ENCODE measurements around the gene ATIC. TPM values are rescaled to one million over a fixed set of nuclear protein-coding genes. Genes with fewer than 3 reads are reported as not detected.

ATIC gene
- total and polyA plus RNA-seq, 9 donors: 20.8 to 126 (median 63.7) TPM

DNA sequence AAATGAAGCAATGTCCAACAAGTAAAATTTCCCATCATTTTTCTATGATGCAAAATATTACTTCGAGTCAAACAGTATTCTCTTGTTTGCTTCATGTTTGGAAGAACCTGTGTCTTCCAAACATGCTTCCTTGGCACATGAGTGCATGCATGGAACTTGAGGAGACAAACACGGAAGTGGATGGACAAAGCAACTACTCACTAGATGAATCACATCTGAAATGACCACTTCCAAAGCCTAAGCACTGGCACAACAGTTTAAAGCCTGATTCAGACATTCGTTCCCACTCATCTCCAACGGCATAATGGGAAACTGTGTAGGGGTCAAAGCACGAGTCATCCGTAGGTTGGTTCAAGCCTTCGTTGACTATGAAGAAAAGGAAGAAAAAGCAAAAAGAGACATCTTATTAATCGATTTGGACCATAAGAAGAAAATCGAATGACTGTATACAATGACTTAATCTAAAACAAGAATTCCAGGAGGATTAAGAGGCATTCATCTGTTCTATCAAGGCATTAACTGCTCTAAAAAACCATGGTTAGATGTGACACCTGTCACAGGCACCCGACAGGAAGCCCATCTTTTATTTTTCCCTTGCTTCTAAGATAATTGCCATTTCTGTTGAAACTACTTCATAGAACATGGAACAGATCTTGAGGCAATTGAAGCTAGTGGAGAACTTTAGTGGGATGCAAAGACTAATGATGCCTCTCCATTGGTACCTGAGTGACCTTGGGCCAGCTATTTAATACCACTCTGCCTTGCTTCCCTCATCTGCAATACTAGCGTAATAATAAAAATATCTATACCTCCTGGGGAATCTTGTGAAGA lies 56.0 kb downstream of the ATIC start:
- Histone ChIP-seq H3K4me3 (no peak overlapping the region), H3K27me3 (no peaks in the 10 kb centered on the region), H3K4me1 (ENCODE audit: insufficient read depth) (no peaks in the 10 kb centered on the region), H3K36me3 (no peaks in the 10 kb centered on the region), H3K27ac (no peak overlapping the region), H3K9me3 (no peaks in the 10 kb centered on the region)
- TF ChIP-seq CTCF (IDR thresholded peaks at IDR 0.05) (no peak), EP300 (IDR thresholded peaks at IDR 0.05) (no peak), POLR2A (IDR thresholded peaks at IDR 0.05) (no peak)
- intact Hi-C loops (cut with DNase I): no loop called here
- 84 to 87% (median 87%) methylated on average over 11 of the region's 11 CpGs for WGBS, 3 donors
- no peak for DNase-seq

- TF ChIP-seq CTCF (IDR thresholded peaks at IDR 0.05) (no peak), EP300 (IDR thresholded peaks at IDR 0.05) (no peak)
- no peaks in the 10 kb centered on the region for H3K9me3 ChIP-seq
- DNase-seq: no peak
- no peak overlapping the region for H3K27ac ChIP-seq
- intact Hi-C loops (cut with DNase I): no loop called here
- H3K4me1 ChIP-seq (ENCODE audit: insufficient read depth): no peaks in the 10 kb centered on the region
- H3K36me3 ChIP-seq: no peaks in the 10 kb centered on the region
- H3K4me3 ChIP-seq: no peak overlapping the region
- no peaks in the 10 kb centered on the region for H3K27me3 ChIP-seq
These were observed 56.6 kb downstream of the ATIC start for GRCh38 chr2:215368493-215368809.

GRCh38 chr2:215369181-215369760 lies 57.4 kb downstream of the ATIC start:
- no peak for TF ChIP-seq CTCF (IDR thresholded peaks at IDR 0.05)
- TF ChIP-seq EP300 (IDR thresholded peaks at IDR 0.05): no peak

DNA sequence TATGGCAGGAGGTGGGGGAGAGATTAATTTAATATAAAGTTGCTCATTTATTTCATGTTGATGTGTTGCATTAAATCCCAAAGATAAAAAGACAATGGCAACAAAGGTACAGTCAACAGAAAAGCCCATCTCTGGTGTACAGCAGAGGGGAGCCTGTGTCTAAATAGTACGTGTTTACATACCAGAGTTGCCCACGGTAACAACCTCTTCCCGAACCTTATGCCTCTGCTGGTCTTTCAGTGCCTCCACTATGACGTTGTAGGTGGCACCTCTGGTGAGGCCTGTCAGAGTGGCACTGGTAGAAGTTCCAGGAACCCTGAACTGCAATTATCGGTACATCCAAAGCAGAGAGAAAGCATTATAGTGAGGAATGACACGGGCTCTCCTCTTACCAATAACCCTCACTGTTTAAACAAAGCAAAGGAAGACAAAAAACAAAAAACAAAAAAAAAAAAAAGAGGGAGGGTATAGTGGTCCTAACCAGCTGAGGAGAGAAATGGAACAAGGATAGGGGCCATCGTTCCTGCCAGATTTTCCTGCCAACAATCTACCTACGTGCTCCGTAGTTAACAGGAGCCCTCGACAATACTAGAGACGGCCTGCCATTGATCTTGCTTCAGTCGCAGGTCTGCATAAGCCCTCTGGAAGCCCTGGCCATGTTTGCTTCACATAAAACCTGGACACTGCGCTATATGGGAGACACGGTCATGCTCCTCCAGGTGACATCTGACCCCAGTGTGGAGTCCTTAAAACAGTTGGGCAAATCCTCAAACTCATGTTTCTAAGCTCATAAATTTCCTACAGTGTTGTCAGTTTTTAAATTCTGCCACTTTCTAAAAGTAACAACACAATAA lies 58.5 kb downstream of the ATIC start:
- Histone ChIP-seq H3K27ac (no peak overlapping the region), H3K36me3 (peaks cover 4% of the 10 kb centered on the region)

More at GRCh38 chr2:215369181-215369760, 57.4 kb downstream of the ATIC start:
- no peak overlapping the region for H3K4me3 ChIP-seq
- no peak overlapping the region for H3K27ac ChIP-seq
- no peaks in the 10 kb centered on the region for H3K9me3 ChIP-seq
- intact Hi-C loops (cut with DNase I): no loop called here
- H3K4me1 ChIP-seq (ENCODE audit: insufficient read depth): no peaks in the 10 kb centered on the region
- no peaks in the 10 kb centered on the region for H3K27me3 ChIP-seq
- no peak for DNase-seq
- 43 to 59% (median 44%) methylated on average over 3 of the region's 3 CpGs for WGBS, 3 donors
- H3K36me3 ChIP-seq: no peaks in the 10 kb centered on the region

More for the DNA sequence above, 58.5 kb downstream of the ATIC start:
- H3K4me3 ChIP-seq: no peak overlapping the region
- intact Hi-C loops (cut with DNase I): no loop called here
- no peak for DNase-seq
- no peak for TF ChIP-seq CTCF (IDR thresholded peaks at IDR 0.05)
- H3K27me3 ChIP-seq: no peaks in the 10 kb centered on the region
- 74 to 83% (median 77%) methylated on average over 14 of the region's 14 CpGs for WGBS, 3 donors
- H3K9me3 ChIP-seq: no peaks in the 10 kb centered on the region
- no peaks in the 10 kb centered on the region for H3K4me1 ChIP-seq (ENCODE audit: insufficient read depth)

Measured in ovary (tissue), 9 donors.